HG03460 (cell line): ENCODE results near the gene RAB11FIP5.
"Not testable (repeated sequence)": the region's sequence is repeated elsewhere in the genome, so short reads cannot be mapped to it uniquely, and the experiment has no call there.

Experiments
- ATAC-seq: cut with Tn5 transposase; IDR thresholded peaks from one replicate; pipeline ENCODE4 v1.9.1; 2021; ENCODE audit not compliant: unreplicated experiment

Gene RAB11FIP5

DNA sequence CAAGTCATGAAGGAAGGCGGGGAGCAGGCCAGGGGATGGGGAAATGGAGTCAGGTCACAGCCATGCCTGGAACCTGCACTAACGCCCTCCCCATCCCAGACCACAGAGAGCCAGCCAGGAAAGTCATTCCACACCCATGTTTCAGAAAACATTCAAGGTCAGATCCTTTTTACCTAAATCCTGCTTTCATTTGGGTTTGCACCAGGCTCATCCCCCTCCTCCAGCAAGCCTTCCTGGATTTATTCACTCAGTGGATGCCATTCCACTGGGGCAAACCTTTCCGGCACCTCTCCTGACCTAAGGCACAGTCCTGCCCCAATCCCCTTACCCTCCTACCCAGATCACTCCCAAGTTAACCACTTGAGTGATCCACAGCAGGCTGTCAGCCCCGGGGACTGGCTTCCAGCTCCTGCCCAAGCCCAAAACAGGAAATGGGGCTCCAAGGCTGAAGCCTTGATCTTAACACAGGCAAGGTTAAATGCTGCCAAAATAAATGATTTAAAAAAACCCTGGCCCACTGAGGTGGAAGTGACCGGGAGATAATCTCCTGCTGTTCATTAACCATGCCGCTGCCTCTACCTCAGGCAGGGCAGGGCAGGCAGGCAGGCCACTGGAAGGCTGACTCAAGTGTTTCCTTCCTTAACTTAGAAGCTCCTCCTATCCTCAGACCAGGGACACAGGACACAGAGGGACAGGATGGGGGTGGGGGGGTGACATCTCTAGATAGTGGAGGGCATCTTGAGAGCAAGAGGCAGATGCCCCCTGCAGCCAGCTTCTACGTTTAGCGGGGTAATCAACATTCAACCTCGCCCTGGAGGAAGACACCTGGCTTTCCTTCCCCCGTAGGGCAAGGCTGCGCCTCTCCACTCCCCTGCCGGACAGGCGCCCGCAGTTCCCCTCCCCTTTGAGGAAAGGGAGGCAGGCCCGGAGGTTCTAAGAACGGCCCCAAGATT is 1.4 kb downstream of the RAB11FIP5 start:
- no peak for ATAC-seq

DNA sequence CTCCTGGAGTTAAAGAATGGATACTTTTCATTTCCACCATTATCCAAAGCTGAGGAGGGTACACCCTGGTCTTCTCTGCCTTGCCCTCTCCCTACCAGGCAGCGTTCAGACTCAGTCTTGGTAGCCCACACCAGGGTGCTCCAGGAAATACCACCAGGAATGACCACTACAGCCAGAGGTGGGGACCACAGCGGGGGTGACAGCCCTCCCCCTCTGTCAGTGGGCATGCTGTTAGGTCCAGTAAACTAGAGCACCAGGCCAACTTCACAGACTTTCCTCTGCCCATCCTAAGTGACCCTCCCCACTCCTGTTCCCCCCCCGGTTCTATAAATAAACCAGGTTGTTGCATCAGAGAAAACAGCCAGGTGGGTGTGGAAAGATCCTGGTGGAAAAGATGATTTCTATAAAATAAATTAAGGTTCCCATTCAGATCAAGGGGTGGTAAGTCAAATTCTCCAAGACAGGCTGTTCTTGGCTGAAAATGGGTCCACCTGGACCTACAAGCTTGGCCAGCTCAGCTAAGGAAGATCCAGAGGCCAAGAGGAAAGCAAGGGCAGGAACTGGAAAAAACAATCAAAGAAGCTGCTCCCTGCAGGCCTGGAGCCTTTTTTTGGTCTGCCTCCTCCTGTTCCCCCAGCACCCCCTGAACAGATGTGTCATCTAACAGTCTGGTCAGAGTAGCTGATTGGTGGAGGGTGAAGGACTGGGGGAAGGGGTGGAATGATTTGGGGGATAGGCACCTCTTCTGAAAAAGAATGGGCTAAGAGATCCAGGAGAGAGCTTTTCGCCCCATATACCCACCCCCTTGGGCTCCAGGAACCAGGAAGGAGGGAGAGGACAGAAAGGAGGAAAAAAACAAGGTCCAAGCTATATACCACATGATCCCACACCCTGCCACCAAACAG is 2.3 kb downstream of the RAB11FIP5 start:
- no peak for ATAC-seq

DNA sequence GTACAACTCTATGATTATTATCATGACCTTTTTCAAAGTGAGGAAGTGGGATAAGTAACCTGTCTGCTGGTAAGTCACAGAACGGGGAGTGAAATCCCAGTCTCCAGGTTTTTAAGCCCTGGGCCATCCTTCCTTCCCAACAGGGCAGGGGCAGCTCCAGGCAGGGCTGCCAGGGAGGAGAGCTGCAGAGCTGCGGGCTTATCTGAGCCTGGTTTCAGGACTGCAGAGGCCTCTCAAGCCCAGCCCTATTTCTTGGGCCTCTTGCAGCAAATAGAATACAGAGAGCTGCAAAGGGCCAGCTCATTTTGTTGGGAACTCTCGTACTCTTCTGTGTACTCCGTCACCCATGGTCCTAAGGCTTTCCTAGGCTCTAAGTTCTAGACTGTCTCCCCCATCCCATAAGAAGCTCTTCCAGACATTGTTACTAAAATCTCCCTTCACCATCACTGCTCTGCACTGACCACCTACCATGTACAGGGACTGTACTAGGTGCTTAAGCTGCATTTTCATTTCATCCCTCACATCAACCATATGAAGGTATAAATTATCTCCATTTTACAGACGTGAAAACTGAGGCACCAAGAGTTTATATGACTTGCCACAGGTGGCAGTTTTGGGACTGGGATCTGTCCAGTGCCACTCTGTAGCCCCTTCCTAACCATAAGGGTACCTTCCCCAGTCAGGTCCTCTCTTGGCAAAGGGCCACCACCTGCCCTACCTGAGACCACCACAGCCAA is 3.1 kb downstream of the RAB11FIP5 start:
- no peak for ATAC-seq

DNA sequence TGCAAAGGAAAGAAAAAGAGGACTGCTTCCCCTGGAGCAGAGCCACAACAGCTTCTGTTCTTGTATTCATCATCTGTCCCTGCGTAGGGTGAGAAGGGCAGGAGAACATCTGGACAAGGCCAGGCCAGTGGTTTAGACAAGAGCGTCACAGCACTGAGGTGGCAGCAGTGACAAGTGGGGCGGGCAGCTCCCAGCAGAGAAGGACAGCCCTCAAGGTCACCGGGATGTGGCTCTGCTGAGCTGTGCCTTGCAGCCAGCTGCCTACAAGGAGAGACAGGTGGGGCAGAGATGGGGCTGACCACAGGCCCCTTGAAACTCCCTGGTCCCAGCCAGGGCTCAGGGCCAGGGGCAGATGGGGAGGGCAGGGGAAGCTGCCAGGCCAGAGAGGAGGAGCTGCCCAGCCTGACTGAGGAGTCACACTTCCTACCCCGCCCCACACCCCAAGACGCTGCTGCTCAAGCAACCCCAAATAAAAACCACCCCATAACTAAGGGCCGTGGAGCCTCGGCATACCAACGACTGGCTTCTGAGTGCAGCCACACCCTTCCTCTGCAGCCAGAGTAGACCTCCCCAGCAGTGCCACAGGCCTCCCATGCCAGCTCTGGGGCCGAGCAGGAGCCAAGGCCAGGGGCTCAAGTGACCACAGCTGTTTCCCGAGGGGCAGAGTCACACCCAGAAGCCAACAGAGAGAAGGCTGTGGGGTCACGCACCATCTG is 5.4 kb downstream of the RAB11FIP5 start:
- no peak for ATAC-seq

DNA sequence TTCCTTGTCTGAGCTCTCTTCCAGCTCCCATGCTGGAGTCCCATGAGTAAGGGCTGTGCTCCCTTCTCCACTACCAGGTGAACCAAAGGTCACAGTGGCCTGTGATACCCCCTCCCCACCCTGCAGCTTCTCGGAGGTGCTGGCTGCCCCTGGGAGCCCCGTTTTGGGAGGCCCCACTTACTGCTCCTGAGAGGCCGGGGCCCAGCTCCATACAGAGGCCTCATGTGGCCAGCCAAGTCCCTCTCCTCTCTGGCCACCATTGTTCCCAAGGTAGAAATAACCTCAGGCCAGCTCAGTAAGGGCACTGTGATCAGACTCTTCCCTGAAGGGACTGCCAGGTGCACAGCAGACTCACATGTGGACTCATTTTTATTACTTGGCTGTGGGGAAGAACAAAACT is 6.0 kb downstream of the RAB11FIP5 start:
- no peak for ATAC-seq

DNA sequence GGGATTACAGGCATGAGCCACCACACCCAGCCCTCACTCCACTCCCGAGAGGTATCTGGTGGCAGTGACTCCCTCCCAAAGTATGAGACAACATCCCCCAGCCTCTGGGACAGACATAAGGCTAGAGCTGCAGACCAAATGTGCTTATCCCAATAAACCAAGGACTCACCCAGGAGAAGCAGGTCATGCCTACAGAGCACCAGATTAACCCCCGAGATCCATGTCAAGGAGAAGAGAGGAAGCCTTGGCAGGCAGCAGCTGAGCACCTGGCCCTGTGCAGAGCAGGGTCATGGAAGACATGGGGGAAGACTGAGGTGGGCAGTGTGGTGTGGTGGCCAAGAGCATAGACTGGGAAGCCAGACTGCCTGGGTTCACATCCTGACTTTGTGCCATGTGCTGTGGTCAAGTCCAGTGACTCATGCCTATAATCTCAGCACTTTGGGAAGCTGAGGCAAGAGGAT is 7.2 kb downstream of the RAB11FIP5 start:
- no peak for ATAC-seq

DNA sequence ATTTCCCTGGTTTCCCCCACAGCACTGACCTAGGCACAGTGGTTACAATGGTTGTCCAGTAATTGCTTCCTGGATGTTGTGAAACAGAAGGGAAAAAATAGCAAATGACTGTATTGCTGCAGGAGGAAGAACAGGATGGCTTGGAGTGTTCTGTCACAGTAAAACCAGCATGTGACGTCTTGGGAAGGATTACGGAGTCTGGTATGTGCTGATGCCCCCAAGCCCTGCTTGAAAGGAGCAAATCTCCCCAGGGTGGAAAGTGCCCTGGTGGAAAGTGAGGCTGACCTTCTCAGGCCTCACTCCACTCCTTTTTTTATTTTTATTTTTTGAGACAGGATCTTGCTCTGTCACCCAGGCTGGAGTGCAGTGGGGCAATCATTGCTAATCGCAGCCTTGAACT is 7.8 kb downstream of the RAB11FIP5 start:
- ATAC-seq: no peak

DNA sequence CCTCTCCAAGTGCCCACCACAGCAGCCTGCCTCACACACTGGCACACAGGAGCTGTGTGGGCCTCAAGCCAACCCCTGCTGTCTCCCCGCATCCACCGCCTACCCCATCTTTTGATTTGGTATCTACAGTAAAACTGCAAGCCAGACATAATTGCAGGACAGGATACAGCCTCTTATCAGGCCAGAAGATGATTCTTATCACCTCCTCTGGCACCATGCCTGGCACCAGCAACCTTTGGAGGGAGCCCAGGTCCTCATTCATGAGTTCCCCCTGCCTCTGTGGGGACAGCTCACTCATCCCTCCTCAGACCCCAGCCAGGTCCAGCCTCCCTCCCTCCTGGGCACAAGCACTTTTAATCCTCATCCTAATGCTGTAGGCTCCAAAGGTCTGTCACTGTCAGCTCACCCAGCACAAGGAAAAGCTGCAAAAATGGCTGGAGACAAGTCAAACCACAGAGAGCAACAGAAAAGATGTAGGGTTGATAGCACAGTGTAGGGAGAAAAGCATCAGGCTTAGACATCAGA is 9.7 kb downstream of the RAB11FIP5 start:
- ATAC-seq: no peak

DNA sequence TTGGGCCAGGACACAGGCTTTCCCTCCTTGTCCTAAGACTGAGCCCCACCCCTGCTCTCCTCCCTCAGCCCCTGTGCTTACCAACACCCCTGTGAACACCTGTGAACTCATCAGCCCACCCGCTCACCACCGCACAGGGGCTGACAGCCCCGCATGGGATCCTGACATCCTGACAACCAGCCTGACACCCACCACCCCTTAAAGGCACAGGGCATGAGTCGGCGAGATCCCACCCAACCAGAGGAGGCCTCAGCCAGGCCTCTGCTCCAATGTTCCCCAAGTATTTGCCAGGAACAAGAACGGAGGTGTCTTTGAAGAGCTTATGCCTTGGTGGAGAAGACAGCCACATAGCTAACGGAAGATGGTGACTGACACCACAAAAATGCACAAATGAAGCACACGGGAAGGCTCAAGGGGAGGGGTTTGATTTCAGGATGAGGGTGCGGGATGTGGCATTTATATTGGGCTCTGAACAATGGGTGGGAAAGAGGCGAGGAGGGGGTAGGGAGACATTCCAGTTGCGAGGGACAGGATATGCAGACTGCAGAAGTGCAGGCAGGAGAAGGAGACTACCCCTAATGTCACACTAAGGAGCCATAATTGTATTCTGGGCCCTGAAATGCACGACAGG is 11.0 kb downstream of the RAB11FIP5 start:
- no peak for ATAC-seq

DNA sequence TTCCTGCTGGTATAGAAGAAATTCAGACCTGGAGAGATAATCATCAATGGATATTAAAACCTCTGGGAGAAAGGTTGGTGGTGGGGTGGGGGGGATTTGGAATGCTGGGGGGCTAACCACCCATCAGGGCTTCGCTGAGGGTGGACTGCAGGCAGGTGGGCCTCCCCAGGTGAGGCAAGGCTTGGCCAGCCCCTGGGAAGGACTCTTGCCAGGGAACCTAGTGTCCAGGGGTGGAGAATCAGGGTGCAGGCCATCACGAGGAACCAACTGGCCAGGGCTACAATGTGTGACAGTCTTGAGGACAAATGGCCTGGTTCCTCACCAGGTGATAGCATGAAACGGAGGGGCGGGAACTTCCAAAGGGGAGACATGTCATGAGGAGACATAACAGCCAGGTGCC is 11.8 kb downstream of the RAB11FIP5 start:
- ATAC-seq: no peak

DNA sequence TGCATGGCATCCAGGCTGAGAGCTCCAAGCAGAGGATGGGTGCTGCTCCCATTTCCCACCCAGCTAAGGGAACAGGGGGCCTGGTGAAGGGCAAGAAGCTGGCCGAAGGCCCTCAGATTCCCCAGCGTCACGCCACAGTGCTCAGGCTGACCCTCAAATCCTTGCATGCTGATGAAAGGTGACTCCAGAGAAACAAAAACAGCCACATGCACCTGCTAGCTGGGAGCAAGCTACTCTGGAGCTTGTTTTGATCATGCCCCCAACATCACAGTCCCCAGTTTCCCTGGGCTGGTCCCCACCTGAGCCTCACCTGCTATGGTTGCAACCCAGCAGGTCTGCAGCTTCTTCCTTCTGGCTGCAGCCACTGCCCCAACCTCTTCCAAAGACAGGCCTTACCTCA is 13.3 kb downstream of the RAB11FIP5 start:
- ATAC-seq: no peak

DNA sequence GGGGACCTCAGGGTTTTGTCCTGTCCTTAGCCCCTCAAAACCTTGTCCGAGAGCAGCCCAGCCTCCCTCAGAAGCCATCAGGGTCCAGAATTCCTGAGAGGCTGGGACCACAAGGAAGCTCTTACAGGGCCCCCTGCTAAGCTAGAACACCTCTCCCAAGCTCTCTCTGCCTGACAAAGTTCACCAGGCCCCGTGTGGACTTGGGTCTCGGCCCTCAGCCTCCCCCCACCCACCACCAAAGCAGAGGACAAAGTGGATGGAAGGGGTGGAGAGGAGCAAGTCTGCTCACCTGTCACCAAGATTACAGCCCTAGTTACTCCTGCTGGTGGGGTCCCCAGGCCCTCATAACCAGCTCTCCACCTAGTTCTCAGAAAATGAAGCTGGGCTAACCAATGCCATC is 16.8 kb downstream of the RAB11FIP5 start:
- no peak for ATAC-seq

DNA sequence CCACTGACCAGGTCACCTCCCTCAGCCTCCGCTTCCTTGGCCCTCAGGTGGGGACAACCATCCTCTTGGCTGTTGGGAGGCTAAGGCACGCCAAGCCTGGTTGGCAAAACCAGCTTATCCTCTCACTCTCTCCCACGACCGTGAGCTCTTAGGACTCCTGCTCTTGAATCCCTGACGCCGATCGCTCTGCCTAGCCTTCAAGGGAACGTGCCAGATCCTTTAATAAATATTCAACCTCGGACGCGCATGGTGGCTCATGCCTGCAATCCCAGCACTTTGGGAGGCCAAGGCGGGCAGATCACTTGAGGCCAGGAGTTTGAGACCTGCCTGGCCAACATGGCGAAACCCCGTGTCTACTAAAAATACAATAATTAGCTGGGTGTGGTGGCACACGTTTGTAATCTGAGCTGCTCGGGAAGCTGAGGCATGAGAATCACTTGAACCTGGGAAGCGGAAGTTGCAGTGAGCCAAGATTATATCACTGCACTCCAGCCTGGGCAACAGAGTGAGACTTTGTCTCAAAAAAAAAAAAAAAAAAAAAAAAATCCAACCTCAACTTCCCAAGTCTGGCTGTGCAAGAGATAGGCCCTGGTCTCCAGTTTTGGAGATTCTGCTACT is 19.0 kb downstream of the RAB11FIP5 start:
- ATAC-seq: not testable (repeated sequence)

DNA sequence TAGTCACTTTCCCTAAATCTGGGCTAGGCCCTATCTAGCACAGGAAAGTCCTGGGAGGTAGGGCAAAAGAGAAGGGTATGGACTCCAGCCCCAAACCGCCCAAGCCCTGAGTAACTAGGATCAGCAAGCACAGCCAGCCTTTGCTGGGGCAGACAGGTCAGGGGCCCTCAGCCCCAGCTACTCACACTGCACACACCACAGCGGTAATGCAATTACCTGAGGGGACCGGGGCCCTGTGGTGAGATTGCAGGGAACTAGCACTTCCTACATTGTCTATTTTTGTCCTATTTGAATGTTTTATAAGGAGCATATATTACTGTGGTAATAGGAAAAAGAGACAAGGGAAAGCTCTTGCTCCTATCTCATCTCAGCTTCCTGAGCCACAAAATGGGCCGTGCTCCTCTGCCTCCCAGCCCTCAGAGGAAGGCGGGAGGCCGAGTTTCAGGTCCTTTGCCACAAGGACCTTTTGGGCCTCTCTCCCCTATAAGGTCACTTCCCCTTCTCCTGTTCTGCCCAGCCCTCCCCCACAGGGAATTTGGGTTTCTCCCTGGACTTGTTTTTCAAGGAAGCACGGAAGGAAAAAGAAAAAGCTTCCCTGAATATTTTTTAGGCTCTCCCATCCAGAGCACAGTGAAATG is 20.5 kb downstream of the RAB11FIP5 start:
- ATAC-seq: no peak

DNA sequence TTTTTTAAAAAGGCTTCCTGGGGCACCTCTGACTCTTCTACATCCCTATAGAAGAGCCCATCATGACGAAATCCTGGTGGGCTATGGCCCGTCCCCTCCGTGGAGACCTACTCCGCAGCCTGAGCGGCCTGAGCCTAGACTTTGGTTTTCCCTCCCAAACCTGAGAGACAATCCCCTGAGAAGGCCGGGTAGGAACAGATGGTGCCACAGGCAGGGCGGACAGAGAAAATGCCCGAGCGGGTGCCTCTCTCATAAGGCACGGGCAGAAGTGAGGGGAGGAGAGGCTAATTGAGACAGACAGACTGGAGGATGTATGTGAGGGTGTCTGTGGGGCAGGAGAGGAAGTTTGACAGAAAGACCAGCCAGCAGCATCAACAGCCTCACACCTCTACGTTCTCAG is 21.1 kb downstream of the RAB11FIP5 start:
- no peak for ATAC-seq

DNA sequence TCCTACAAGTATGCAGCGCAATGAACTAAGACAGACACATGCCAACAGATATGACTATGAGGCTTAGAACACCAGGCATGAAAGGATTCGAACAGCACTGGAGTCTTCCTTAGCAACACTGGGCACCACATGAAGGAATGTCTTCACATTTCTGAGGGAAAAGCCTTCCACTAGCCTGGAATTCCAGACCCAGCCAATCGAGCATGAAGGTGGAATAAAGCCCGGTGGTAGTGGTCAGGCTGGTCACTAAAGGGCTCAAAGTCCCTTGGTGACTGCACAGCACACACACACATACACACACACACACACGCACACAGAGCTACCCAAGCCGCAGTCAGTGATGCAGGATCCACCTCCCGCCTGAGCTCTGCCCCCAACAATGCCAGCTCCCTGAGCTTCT is 21.6 kb downstream of the RAB11FIP5 start:
- no peak for ATAC-seq

DNA sequence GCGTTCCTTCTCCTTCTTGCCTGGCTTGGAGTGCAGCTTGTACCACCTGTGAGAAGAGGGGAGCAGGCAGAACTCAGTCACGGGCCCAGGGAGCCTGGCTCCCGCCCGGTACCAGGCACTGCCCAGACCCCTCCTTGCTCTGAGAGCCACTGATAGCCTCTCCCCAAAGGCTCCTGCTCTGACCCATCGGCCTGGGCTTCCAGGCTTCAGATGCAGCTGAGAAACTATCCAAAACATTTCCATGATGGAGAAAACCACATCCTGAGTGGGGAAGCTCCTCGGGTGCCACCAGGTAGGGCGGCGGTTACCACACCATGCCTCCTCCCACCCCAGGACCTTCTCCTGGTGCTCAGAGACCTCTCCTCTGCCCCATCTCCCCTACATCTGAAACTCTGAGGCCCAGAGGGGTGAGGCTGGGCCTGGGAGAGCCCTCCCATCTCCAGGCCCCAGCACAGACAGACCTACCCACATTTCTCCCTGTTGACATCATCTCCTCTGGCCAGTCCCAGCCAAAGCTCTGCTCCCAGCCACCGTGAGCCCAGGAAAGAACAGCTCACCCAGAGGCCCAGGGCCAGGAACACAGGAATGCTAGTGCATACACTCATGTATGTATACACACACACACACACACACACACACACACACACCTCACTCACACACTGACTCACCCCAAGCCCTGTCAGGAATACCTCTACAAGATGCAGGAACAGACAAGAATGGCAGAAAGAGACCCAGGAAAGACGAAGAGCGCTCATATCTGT is 23.3 kb downstream of the RAB11FIP5 start:
- no peak for ATAC-seq

DNA sequence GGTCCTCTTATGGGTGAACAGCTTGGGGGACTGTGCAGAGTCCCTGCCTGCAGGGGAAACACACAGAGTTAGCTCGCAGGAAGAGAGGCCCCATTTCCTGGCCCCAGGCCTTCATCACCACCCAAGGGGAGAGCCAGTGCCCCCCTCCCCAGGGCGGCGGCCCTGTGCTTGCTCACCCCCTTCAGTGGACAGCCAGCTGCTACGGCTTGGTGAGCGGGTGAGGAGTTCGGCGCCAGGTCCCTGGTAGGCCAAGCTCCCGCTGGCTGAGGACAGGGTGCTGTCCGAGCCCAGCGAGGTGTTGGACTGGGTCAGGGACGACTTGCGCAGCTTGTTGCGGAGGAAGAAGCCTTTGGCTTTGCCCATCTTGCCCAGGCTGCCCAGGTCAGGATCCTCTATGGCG is 24.0 kb downstream of the RAB11FIP5 start:
- ATAC-seq: no peak
